PC-3 (cell line): ENCODE results near the gene PCNT.

ENCODE experiments used
- CTCF ChIP-seq: fragments of 300-600 bp; sonication (generic); conservative IDR thresholded peaks from 2 replicates; pipeline ENCODE4 v1.5.1; 2017; ENCODE audit warnings: antibody characterized with exemption, low read depth, mild to moderate bottlenecking, low read length
- EZH2 ChIP-seq: fragments of 300-600 bp; sonication (generic); IDR thresholded peaks from one replicate; pipeline ENCODE4 v1.6.1; 2017; ENCODE audit warnings: antibody characterized with exemption, mild to moderate bottlenecking, low read length; ENCODE audit not compliant: unreplicated experiment
- EZH2phosphoT487 ChIP-seq: fragments of 300-600 bp; sonication (generic); IDR thresholded peaks from 2 replicates; pipeline ENCODE4 v1.6.1; 2018; ENCODE audit warnings: mild to moderate bottlenecking, antibody characterized with exemption, low read length, borderline replicate concordance

GRCh38 chr21:46459024-46459355, 135.0 kb downstream of the PCNT start:
- TF ChIP-seq CTCF, result no peak
- TF ChIP-seq EZH2phosphoT487, result no peak
- TF ChIP-seq EZH2, result no peak
